OCI-LY7 (cell line): ENCODE measurements around the gene ATF2. TPM values are rescaled to one million over a fixed set of nuclear protein-coding genes. Genes with fewer than 3 reads are reported as not detected.

ENCODE experiments used
- BruUV-seq: library from RNA; stranded (reverse); fragments of 400-500 nt; replicated peaks from 2 replicates; lab custom pipeline; 2021; lab: Mats Ljungman, UMichigan
- CTCF ChIA-PET: fragments of 300-600 bp; sonication (Branson Sonifier 250); formaldehyde crosslinking; loops from one replicate; lab custom pipeline; 2022; ENCODE audit warnings: antibody characterized with exemption; ENCODE audit not compliant: unreplicated experiment; lab: Charles Lee
- POLR2A ChIA-PET: fragments of 300-600 bp; sonication (Branson Sonifier 250); formaldehyde crosslinking; loops from one replicate; lab custom pipeline; 2022; ENCODE audit warnings: antibody characterized with exemption; lab: Charles Lee
- DNase-seq: peaks from one replicate; pipeline ENCODE4 v3.0.0-alpha.2; 2015; ENCODE audit warnings: low spot score
- H2AFZ ChIP-seq: fragments of 200-600 bp; sonication (generic), shearing (Covaris generic); 2 replicates; pipeline ENCODE4 v1.6.1; 2014; ENCODE audit warnings: mild to moderate bottlenecking, antibody characterized with exemption, low read length, moderate library complexity
- H3K27ac ChIP-seq: fragments of 200-600 bp; sonication (generic); 2 replicates; pipeline ENCODE4 v1.5.1; 2014; ENCODE audit warnings: mixed run types, low read depth, mild to moderate bottlenecking, moderate library complexity, low read length, inconsistent platforms; ENCODE audit not compliant: poor library complexity, severe bottlenecking
- H3K36me3 ChIP-seq: fragments of 200-600 bp; sonication (generic); 2 replicates; pipeline ENCODE4 v1.6.1; 2014; ENCODE audit warnings: mild to moderate bottlenecking, antibody characterized with exemption, low read length, moderate library complexity, mixed read lengths; ENCODE audit not compliant: insufficient read depth
- H3K4me1 ChIP-seq: fragments of 200-600 bp; sonication (generic); 2 replicates; pipeline ENCODE4 v1.5.1; 2014; ENCODE audit warnings: mild to moderate bottlenecking, low read length; ENCODE audit not compliant: insufficient read depth, poor library complexity, severe bottlenecking
- H3K4me2 ChIP-seq: fragments of 200-600 bp; sonication (generic); 2 replicates; pipeline ENCODE4 v1.6.1; 2014; ENCODE audit warnings: mild to moderate bottlenecking, low read length
- H3K4me3 ChIP-seq: fragments of 200-600 bp; sonication (generic); 2 replicates; pipeline ENCODE4 v1.5.1; 2014; ENCODE audit warnings: mild to moderate bottlenecking, low read depth, low read length; ENCODE audit not compliant: poor library complexity, severe bottlenecking
- H3K79me2 ChIP-seq: fragments of 200-600 bp; sonication (generic); 2 replicates; pipeline ENCODE4 v1.6.1; 2016; ENCODE audit warnings: low read depth, mild to moderate bottlenecking, low read length, moderate library complexity, mixed read lengths; ENCODE audit not compliant: insufficient read depth
- H3K9me2 ChIP-seq: fragments of 200-600 bp; sonication (generic); 2 replicates; pipeline ENCODE4 v1.6.1; 2016; ENCODE audit warnings: mild to moderate bottlenecking, low read length, mixed read lengths; ENCODE audit not compliant: insufficient read depth
- H3K9me3 ChIP-seq: fragments of 200-600 bp; sonication (generic); 2 replicates; pipeline ENCODE4 v1.6.1; 2014; ENCODE audit warnings: mild to moderate bottlenecking, mixed run types, low read length, mixed read lengths
- H4K20me1 ChIP-seq: fragments of 200-600 bp; sonication (generic); 2 replicates; pipeline ENCODE4 v1.6.1; 2014; ENCODE audit warnings: mild to moderate bottlenecking, antibody characterized with exemption, low read length, moderate library complexity, mixed read lengths; ENCODE audit not compliant: insufficient read depth
- EZH2phosphoT487 ChIP-seq: fragments of 200-600 bp; sonication (generic); IDR thresholded peaks from 2 replicates; pipeline ENCODE4 v1.6.1; 2018; ENCODE audit warnings: low read depth, borderline replicate concordance, mild to moderate bottlenecking, mixed run types, antibody characterized with exemption, low read length, moderate library complexity, mixed read lengths
- intact Hi-C: fragments of 100-400 bp; cut with micrococcal nuclease; formaldehyde crosslinking; loops from one replicate; pipeline ENCODE4 v1.10.0; 2022; ENCODE audit not compliant: unreplicated experiment
- total RNA-seq, 2 experiments: library from RNA; depleted of rRNA in 1 of 2; stranded (reverse); fragments of >200 nt in 1 of 2; shearing (Covaris generic) in 1 of 2; gene quantifications; 2 replicates each; pipeline ENCODE4 v1.2.3, GENCODE V29; 2014 to 2022
- TF ChIP-seq, protein P1 (sequence below): fragments of 200-600 bp; sonication (generic); conservative IDR thresholded peaks from 2 replicates; pipeline ENCODE4 v1.5.1; 2014; ENCODE audit warnings: mild to moderate bottlenecking, antibody characterized with exemption, low read length, moderate library complexity, mixed read lengths

The ATF2 gene
- total RNA-seq, 2 experiments from 2014 or later = 22.7 to 43.3 TPM

DNA sequence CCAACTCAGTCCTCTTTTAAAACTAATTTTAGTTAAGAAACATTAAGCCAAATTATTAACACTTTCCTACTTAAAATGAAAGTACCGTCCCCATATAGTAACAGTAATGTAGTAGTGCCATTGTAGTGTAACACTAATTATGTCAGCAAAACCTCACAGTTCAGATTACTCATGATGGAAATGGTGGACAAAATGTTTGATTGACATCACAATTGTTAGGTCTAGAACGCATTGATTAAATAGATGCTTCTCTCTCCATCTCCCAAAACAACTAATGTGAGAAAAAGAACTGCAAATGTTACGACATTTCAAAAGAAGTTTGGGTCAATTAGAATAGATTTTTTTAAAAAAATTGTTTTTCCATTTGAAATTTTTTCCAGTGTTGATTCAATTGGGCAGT, 1.2 kb upstream of the ATF2 start:
- no peak for DNase-seq
- ChIA-PET CTCF (interaction anchor here (1.6 kb wide), 1 partner anchor 10 kb away, joined by 5 read pairs; no protein-coding TSS in a partner anchor), POLR2A (interaction anchor here (0.6 to 2.1 kb wide), 2 partner anchors 10 to 999 kb away, joined by 4 to 38 read pairs; no protein-coding TSS in a partner anchor)
- peak overlapping the region; percentile 74; the same call in 1 of the 2 replicates for H2AFZ ChIP-seq
- peaks cover 26% of the 10 kb centered on the region for H3K4me1 ChIP-seq
- no peaks in the 10 kb centered on the region for H3K9me2 ChIP-seq
- H3K4me3 ChIP-seq = peak overlapping the region; percentile 99
- peak overlapping the region; percentile 61 for H3K27ac ChIP-seq
- peaks cover 13% of the 10 kb centered on the region; the same call in 1 of the 2 replicates for H4K20me1 ChIP-seq
- peak overlapping the region; percentile 81 for H3K4me2 ChIP-seq
- peaks cover 45% of the 10 kb centered on the region for H3K79me2 ChIP-seq
- H3K9me3 ChIP-seq = no peaks in the 10 kb centered on the region
- BruUV-seq = no TSS peak
- intact Hi-C loops = loop anchor here (5.0 kb wide), 1 partner anchor 57 kb away; no protein-coding TSS in a partner anchor
- TF ChIP-seq, protein P1, sequence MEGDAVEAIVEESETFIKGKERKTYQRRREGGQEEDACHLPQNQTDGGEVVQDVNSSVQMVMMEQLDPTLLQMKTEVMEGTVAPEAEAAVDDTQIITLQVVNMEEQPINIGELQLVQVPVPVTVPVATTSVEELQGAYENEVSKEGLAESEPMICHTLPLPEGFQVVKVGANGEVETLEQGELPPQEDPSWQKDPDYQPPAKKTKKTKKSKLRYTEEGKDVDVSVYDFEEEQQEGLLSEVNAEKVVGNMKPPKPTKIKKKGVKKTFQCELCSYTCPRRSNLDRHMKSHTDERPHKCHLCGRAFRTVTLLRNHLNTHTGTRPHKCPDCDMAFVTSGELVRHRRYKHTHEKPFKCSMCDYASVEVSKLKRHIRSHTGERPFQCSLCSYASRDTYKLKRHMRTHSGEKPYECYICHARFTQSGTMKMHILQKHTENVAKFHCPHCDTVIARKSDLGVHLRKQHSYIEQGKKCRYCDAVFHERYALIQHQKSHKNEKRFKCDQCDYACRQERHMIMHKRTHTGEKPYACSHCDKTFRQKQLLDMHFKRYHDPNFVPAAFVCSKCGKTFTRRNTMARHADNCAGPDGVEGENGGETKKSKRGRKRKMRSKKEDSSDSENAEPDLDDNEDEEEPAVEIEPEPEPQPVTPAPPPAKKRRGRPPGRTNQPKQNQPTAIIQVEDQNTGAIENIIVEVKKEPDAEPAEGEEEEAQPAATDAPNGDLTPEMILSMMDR = no peak
- TF ChIP-seq EZH2phosphoT487 = no peak
- H3K36me3 ChIP-seq = peaks cover 34% of the 10 kb centered on the region

DNA sequence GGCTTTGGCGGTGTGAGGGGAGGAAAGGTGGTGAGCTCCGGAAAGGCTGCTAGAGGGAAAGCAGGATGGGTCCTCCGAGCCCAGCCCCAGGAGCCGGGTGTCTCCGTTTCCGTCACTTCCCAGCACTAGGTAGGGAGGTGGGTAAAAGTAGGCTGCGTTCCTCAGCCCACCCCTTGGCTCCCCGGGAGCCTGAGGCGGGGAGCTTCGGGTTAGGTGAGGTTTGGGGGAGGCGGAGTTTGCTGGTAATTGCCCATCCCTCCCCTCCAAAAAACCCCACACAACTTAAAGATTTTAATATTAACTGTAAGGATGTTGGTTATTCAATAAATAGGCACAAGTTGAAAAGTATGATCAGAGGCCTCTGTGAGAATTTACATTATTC, 552 bp upstream of the ATF2 start:
- Histone ChIP-seq H3K27ac (peak overlapping the region; percentile 61), H3K4me1 (peaks cover 26% of the 10 kb centered on the region), H2AFZ (peak overlapping the region; percentile 74), H3K4me2 (peak overlapping the region; percentile 81), H3K4me3 (peak overlapping the region; percentile 99), H3K9me2 (no peaks in the 10 kb centered on the region), H4K20me1 (peaks cover 13% of the 10 kb centered on the region; the same call in 1 of the 2 replicates), H3K79me2 (peaks cover 51% of the 10 kb centered on the region), H3K36me3 (peaks cover 30% of the 10 kb centered on the region), H3K9me3 (no peaks in the 10 kb centered on the region)
- DNase-seq = no peak
- ChIA-PET CTCF (interaction anchor here (1.6 kb wide), 1 partner anchor 10 kb away, joined by 5 read pairs; no protein-coding TSS in a partner anchor), POLR2A (interaction anchor here (0.6 to 2.1 kb wide), 3 partner anchors 10 to 152 kb away, joined by 6 to 38 read pairs (median 11); no protein-coding TSS in a partner anchor)
- intact Hi-C loops = loop anchor here (1.0 to 5.0 kb wide), 2 partner anchors 13 to 56 kb away; partner anchors contain the start of gene ATP5MC3
- BruUV-seq = no TSS peak
- no peak for TF ChIP-seq EZH2phosphoT487
- TF ChIP-seq, protein P1 = no peak
